Middle frontal gyrus (tissue), 1 donor: ENCODE measurements around the gene PVALEF.

Experiments
- DNase-seq: peaks from one replicate; pipeline ENCODE4 v3.0.0-alpha.2; 2015; ENCODE audit warnings: low spot score; ENCODE audit errors: extremely low spot score

PVALEF gene

DNA sequence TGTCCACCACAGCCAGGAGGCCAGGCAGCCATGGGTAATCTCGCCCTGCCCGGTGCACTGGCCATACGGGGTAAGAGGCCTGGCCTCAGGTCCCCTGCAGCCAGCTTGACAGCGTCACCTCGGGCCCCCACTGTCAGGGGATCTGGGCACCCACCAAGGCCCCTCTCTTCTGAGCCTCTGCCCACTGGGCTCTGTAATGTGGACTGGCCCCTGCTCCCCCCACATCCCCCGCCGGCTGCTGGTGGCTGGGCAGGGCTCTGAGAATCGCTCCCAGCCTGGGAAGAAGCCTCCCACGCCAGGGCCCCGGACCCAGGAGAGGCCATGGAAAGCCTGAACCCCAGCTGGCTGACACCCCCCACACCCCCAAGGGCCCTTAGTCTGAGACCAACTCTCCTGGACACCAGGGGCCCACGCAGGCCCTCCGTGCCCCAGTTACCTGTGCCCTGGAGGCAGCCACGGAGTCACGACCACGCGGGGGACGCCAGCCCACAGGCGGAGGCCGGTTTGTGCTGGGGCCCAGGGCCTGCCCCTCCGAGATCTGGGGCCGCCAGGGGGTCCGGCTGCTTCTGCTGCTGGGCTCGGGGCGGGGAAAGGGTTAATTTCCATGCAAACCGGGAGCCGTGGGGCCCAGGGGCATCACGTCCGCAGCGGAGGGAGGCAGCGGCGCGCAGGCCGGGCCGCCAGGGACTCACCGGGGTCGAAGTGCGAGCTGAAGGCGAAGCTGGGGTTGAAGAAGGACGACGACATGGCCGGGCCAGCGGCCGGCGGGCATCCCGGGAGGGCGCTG is at the start of gene PVALEF:
Gene PVALEF (plus strand): TSS at position 262 of the 787 bp plus-strand sequence. CDS start 15,720 bp downstream, outside the sequence.
- no peak for DNase-seq

DNA sequence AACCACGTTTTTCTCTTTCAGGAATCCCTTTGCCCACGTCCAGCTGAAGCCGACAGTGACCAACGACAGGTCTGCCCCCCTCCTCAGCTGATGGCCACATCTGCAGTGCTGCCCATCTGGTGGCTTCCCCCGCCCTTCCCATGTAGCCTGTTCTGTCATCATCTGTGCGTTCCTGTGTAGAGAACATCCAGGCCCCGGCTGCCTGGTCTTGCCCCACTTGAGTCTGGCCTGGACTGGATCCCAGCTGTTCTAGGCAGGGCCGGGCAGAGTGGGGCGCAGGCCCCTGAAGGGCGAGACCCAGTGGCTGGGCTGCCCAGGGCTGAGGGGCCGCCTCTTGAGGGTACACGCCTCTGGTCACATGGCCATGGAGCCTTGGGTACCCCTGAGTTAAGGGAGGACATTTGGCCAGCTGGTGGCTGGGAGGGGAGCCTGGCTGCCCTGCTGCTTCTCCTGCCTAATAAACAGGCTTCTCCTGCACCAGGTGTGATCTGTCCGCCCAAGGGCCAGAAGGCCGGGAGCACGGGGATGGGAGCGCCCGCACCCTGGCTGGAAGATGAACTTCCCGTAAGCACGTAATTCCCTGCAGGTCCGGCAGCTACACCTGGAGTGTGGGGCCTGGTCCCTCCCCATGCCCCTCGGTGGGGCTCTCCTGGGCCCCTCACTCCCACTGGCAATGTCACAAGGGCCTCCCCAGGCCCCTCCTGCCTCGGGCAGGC is 49.4 kb upstream of the PVALEF start:
- no peak for DNase-seq

DNA sequence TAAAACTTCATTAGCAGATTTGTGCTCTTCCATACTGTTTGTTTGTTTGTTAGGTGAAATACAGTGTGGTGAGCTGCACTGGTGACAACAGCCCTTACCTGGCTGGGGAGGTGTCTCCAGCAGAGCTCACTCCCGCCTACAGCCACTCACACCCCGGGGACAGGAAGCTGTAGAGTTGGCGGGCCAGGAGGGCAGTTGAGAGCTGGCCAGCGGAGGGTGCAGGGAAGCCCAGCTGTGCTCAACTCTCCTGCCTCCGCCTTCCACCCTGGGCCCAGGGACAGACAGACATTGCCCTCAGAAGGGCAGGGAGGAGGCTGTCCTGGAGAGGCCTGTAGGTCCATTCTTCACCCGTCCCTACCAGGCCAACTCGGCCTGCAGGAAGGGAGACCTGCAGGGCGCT is 48.6 kb upstream of the PVALEF start:
- no peak for DNase-seq

DNA sequence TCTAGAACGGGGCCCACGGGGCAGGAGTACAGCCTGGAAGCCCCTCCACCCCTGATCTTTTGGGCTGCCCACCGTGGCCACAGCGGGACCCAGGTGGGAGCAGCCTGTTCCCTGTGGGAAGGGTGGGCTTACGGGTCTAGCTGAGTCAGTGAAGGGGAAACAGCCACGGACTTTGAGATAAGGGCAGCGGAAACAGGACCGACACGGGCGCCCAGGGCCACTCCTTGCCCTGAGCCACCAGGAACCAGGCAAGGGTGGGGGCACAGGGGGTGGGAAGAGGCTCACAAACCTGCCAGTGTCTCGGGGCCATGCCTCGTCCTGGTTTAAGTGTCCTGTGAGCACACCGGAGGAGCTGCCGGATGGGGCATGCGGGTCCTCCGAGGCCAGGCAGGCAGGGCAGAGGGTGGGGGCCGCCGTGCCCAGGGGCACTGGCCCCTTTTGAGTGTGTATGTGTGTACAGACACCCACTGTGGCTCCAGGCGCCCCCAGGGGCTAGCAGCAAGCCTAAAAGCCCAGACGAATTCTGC is 47.6 kb upstream of the PVALEF start:
- DNase-seq, result no peak

DNA sequence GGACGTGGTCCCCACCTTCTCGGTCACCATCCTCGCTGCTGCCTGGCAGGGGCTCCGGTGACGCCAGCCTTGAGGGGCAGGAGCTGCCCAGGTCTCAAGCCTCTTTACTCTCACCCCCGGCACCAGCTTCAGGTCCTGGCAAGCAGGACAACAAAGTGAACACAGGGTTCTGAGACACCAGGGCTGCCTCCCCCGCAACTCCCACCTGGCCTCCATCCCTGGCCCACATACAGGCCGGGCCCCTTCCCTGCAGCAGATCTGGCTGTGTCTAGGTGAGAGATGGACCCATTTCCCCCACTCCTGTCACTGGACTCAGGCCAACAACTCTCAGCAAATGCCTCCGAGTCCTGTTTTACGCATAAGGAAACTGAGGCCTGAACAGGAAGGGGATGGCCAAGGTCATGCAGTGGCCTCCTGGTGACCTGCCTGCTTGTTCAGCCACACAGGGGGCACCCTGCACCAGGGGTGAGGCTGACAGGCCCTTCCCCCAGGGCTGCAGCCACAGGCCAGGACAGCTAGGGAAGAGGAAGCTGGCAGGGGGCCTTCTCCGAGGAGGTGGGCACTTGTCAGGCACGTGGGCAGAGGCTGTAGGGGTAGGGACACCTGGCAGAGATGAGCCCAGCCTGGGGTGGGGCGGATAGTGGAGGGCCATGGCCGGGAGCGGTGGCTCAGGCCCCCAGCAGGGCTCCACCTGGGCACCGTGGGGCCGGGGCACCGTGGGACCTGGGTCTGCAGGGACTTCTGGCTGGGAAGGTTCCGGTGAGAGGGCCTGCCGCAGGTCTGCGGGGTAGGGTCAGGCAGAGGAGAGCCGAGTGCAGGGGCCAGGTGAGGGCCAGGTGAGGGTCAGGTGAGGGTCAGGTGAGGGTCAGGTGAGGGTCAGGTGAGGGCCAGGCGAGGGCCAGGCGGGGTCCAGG is 46.7 kb upstream of the PVALEF start:
- no peak for DNase-seq

DNA sequence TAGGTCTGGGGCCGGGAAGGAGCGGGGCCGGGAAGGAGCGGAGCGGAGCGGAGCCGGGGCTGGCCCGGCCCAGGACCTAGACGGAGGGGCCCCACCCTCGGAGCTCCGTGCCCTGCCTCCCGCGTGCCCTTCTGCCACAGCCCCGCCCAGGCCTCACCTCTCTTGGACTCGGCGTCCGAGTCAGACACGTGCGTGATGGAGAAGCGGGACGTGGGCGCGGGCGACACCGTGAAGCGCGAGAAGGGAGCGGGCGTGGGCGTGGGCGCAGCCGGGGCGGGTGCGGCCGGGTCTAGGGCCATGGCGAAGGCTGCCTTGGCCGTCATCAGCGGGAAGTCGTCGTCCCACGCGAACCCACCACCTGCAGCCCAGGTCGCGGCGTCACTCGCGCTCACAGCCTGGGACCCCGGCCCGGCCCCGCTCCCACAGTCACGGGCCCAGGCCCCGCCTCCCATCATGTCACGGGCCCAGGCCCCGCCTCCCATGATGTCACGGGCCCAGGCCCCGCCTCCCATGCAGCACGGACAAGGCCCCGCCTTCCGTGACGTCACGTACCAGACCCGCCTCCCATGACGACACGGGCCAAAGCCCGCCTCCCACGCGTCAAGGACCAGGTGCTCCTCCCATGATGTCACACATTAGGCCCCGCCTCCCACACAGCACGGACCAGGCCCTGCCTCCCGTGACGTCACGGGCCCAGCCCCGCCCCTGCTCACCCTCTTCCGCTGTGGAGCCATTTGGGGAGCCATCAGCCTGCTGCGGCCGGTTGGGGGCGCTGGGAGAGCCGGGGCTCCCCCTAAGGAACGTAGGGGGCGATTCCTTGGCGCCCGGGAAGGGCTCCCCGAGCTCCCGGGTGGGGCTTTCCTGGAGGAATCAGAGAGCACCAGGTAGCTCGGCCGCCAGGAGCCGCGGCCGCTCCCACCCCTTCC is 45.8 kb upstream of the PVALEF start:
- DNase-seq, result peak; percentile 74

DNA sequence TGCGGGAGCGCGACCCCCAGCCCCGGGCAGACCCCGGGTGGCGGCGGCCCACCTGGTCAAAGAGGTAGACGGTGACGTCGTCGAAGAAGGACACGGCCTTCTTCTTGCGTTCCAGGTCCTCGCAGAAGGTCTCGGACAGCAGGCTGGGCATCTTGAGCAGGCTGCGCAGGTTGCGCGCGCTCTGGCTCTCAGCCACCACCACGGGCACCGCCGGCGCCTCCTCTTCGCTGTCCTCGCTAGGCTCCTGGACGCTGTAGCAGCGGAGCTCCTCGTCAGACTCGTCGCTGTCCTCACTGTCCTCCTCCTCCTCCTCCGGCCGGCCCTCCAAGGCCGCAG is 45.2 kb upstream of the PVALEF start:
- DNase-seq, result no peak

DNA sequence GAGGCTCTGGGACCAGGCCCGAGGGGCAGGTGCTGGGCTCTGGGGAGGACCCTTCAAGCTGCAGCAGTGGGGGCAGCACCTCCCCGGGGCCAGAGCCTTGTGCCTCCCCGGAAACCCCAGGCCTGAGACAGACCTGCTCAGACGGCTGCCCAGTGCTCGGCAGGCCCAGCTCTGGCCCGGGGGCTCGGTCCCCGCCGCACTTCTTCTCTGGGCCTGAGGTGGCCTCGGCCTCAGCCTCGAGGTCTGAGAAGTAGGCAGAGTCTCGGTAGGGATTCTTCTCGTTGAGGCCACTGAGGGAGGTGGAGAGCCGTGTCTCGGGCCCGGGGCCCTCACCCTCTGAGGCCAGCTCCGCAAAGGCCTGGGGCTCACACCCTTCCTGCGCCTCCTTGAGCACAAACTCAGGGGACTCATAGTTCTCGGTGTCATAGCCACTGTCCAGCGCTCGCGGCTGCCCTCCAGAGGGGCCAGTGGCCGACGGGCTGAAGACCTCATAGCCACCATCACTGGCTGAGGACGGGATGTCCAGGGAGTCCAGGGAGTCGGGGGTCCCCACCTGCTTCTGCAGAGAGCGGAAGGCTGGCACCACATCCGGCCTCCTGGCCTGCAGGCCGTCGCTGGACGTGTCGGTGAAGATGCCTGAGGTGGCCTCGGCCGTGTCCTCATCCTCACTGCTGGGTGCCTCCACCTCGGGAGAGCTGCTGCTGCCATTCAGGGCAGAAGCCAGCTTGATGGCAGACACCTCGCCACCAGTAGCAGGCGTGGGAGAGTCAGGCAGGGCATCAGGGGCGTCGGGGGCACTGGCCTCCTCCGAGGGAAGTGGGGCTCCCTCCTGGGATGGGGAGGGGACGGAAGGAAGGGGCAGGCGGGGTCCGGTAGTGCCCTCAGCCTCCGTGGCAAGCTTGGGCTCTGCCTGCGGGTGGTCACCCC is 44.3 kb upstream of the PVALEF start:
- DNase-seq, result no peak

DNA sequence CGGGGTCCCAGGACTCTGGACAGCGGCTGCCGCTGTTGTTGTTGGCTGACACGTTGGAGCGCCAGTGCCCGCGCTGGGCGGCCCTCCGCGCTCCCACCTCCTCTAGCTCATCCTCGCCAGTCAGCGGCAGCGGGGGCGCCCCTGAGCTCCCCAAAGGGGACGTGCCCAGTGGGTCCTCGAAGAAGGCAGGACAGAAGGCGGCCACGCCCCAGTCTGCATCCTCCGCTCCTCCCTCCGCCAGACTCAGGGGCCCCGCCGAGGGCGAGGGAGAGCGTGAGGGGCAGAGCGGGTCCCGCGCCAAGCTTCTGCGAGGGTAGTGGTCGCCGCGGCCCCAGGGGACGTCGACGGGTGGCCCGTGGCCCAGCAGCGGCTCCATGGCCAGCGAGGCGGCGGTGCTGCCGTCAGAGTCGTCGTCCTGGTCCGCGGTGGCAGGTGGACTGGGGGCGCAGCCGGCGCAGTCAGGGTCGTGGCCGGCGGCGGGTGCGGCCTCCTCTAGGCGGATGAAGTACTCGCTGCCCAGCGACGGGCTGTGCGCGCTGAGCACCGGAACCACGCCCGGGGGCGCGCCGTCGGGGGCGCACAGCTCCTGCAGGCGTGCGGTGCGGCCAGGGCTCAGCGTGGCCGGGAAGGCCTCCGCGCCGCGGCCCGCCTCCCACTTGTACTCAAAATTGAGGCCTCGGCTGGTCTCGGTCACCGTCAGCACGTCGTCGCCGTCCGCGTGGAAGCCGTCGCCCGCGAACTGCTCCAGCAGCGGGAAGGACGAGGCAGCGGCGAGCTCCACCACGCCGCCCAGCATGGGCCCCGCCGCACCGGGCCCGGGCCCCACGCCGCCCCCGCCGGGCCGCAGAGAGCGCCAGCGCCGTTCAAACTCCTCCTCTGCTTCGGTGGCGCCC is 43.2 kb upstream of the PVALEF start:
- DNase-seq, result no peak

DNA sequence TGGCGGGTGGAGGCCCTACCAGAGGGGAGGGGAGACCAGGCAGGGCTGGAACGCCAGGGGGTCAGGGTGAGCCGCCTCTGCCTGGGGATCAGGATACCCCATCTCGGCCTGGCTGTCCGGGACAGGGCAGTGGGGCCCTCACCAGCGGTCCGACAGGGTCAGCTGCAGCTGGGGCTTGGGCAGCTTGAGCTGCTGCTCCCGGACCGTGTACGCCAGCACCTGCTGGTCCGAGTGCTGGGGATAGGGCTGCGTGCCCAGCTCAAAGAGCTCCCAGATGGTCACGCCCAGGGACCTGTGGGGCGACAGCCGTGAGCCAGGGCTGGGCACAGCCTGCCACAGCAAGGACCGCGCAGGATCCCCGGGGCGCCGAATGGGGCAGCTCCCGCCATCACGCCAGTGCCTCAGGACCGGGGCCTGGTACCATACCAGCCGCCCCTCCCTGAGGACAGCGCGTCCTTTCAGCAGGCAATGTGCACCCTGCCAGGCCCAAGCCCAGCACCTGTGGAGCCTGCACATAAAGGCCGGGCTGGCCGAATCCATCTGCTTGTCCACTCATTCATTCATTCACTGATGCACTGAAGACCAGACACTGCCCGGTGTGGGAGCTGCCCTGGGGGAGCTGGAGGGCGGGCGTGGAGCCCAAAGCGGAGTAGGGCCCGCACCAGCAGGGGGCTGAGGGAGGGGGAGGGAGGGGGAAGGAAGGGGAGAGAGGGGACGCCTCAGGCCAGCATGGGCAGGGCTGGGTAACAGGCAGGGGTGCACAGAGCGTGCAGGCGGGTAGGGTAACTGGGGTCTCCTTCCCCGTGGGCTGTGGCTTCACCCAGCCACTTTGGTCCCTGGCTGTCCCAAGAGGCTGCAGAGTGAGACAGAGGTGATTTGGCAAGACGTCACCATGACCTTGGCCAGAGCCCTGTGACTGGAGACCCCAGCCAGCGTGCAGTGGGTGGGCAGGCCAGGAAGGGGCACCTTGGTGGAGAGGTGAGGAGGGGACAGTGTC is 42.0 kb upstream of the PVALEF start:
- DNase-seq, result no peak

DNA sequence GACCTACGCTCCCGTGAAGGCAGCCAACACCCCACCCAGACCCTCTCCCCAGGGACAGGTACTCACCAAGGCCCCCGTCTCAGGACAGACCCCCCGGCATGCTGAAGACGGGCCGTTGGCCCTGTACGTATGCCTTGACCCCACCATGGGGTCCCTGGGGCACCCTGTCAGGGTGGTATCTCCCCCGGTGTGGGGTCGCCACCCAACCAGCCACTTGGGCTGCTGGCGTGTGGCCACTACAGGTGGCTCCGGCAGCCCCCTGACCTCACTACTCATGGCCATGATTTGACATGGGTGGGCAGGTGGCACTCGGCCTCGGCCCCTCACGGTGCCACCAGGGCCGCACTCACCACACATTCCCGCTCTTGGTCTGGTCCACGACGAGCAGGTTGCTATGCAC is 40.9 kb upstream of the PVALEF start:
- DNase-seq, result no peak

DNA sequence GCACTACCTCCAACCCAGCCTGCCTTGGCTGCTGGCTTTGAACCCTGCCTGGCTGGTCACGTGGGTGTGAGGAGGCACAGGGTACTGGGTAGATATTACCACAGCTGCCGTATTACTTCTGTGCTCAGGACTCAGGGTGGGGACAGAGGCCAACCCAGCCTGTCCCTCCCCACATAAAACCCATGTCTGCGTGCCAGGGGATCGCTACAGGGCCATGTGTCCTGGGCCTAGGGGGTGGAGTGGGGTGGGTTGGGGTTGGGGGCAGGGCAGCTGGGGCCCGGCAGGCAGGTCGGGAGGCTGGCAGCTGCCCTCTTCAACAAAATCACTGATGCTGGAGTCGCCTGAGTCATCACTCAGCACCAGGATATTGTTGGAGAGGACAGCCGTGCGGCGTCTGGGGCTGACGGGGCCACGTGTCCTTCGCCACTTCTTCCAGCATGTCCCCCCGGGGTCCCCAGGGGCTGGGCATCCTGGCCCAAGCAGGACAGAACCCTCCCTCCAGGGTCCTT is 39.7 kb upstream of the PVALEF start:
- DNase-seq, result no peak

DNA sequence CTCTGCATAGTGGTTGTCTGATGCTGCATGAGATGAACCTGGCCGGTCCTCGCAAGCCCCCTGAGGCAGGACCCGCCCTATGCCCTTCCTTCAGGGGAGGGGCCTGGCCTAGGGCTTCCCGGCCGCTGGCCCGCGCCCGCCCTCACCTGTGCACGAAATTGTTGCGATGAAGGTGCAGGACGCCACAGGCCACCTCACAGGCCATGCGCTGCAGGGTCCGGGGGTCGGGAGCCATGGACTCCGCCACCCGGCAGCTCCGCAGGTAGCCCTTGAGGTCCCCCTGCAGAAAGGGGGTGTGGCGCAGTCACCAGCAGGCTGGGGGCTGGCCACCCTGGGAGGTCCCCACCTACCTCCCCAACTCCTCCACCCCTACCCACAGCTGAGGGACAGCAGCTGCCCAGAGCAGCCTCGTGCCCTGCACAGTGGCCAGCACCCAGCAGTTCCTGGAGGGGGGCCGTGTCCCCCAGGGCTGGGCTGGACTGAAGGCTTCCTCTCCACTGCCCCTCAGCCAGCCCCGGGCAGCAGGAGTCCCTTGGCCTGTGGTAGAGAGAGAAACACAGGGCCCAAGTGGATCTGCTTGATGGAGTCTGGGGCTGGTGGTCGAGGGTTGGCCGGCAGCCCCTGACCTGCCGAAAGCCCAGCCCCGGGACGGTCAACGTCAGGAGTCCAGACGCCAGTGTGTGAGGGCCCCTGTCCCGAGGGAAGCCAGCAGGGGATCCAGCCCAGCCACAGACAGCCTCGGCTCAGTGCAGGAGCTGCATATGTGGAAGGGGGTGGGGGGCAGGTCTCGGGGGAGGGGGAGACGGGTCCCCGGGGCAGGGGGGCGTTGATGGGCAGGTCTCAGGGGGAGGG is 38.8 kb upstream of the PVALEF start:
- no peak for DNase-seq

DNA sequence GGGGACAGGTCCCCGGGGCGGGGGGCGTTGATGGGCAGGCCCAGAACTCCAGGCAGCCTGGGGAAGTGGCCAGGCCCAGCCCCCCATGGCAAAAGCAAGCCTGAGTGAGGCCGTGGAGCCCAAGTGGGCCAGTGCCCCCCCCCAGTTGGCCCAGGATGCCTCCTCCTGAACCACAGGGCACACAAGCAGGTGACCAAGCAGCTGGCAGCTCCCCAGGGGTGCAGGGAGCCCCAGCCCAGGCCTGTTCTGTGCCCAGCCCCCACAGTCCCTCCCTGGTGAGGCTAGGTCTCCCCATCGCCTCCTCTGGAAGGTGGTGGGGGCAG is 38.2 kb upstream of the PVALEF start:
- DNase-seq, result no peak

DNA sequence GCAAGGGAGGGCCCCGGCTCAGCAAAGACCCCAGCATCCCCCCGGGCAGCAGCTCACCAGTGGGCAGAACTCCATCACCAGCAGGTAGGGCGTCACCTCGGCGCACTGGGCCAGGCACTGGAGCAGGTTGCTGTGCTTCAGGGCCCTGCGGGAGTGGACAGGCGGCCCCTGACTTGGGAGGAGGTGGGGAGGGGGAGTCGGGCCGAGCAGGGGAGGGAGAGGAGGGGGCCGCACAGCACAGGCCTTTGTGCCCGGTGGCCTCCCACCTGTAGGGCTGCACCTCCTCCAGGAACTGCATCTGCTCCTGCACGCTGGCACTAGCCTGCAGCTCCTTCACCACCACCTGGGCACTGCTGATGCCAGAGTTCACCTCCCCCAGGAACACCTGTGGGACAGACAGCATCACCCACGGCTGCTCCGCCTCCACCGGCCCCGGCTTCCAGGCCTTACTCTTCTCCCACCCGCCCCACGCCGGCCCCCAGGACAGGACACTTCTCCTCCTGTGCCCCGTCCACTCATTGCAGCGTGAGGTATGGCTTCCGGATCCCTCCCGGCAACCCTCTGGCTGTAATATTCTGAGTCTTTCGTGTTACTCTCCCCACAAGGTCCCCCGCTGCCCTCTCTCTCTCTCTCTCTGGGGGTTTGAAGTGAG is 37.7 kb upstream of the PVALEF start:
- DNase-seq, result no peak

DNA sequence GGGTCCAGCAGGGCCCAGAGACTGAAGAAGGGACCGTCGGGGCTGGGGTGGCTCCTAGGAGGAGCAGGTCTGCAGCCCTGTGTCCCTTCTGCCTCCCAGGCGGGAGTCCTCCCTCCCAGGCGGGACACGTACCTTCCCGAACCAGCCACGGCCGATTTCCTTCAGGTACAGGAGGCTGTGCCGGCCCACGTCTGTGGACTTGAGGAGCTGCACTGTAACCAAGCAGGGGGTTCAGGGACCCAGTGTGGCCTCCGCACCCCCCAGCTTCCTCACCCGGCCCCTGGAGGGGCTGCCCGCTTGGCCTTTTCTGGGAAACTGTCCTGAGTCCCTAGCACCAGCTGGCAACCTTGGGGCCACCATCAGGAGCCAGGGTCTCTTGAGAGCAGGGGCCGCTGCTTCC is 37.0 kb upstream of the PVALEF start:
- no peak for DNase-seq
